SU-DHL-6 (cell line): ENCODE measurements around the gene FOXF1.

Experiments
- H2AFZ ChIP-seq: fragments of 200-600 bp; sonication (generic); 2 replicates; pipeline ENCODE4 v1.6.1; 2014; ENCODE audit warnings: low read depth, mild to moderate bottlenecking, moderate library complexity, mixed read lengths, antibody characterized with exemption, low read length; ENCODE audit not compliant: severe bottlenecking
- H3F3A ChIP-seq: fragments of 200-600 bp; shearing (Covaris generic); 2 replicates; pipeline ENCODE4 v1.6.0; 2016; ENCODE audit warnings: antibody characterized with exemption, mild to moderate bottlenecking; ENCODE audit not compliant: insufficient read depth
- H3K27ac ChIP-seq: fragments of 200-600 bp; sonication (generic); 2 replicates; pipeline ENCODE4 v1.5.1; 2016; ENCODE audit warnings: low read depth, mild to moderate bottlenecking, low read length, moderate library complexity, mixed read lengths
- H3K27me3 ChIP-seq: fragments of 200-600 bp; sonication (generic), shearing (Covaris generic); 2 replicates; pipeline ENCODE4 v1.6.0; 2014; ENCODE audit warnings: mild to moderate bottlenecking, low read length
- H3K36me3 ChIP-seq: fragments of 200-600 bp; sonication (generic); 2 replicates; pipeline ENCODE4 v1.6.1; 2014; ENCODE audit warnings: mild to moderate bottlenecking, low read length, mixed read lengths
- H3K4me2 ChIP-seq: fragments of 300-600, 200-600 bp; shearing (Covaris generic), sonication (generic); 2 replicates; pipeline ENCODE4 v1.6.0; 2014; ENCODE audit warnings: low read length, low read depth, mild to moderate bottlenecking; ENCODE audit not compliant: poor library complexity, severe bottlenecking
- H3K4me3 ChIP-seq: fragments of 200-600 bp; sonication (generic); 2 replicates; pipeline ENCODE4 v1.5.1; 2014; ENCODE audit warnings: antibody characterized with exemption, low read length, mild to moderate bottlenecking, mixed read lengths; ENCODE audit not compliant: insufficient read depth, poor library complexity, severe bottlenecking
- H3K79me2 ChIP-seq: fragments of 200-600 bp; sonication (generic); 2 replicates; pipeline ENCODE4 v1.6.1; 2014; ENCODE audit warnings: mild to moderate bottlenecking, low read length, moderate library complexity; ENCODE audit not compliant: insufficient read depth
- H3K9ac ChIP-seq: fragments of 200-600 bp; sonication (generic); 2 replicates; pipeline ENCODE4 v1.7.0; 2014; ENCODE audit warnings: mild to moderate bottlenecking, low read length
- H3K9me2 ChIP-seq: fragments of 200-600 bp; sonication (generic); replicated peaks from 2 replicates; pipeline ENCODE4 v1.6.1; 2014; ENCODE audit warnings: low read length; ENCODE audit not compliant: insufficient read depth
- H3K9me3 ChIP-seq: fragments of 200-600 bp; sonication (generic); 2 replicates; pipeline ENCODE4 v1.6.1; 2014; ENCODE audit warnings: low read length, mixed read lengths; ENCODE audit not compliant: insufficient read depth
- H4K20me1 ChIP-seq: fragments of 200-600 bp; sonication (generic); 2 replicates; pipeline ENCODE4 v1.6.1; 2014; ENCODE audit warnings: low read depth, mild to moderate bottlenecking, antibody characterized with exemption, low read length, moderate library complexity, mixed read lengths
- CTCF ChIP-seq: fragments of 200-600 bp; sonication (generic); IDR thresholded peaks from one replicate; pipeline ENCODE4 v1.5.1; 2017; ENCODE audit warnings: antibody characterized with exemption, mild to moderate bottlenecking, low read length, moderate library complexity; ENCODE audit not compliant: insufficient read depth, poor library complexity, severe bottlenecking
- EZH2phosphoT487 ChIP-seq: fragments of 200-600 bp; sonication (generic), shearing (Covaris generic); conservative IDR thresholded peaks from 2 replicates; pipeline ENCODE4 v1.6.1; 2018; ENCODE audit warnings: mild to moderate bottlenecking, antibody characterized with exemption, low read length, moderate library complexity, mixed read lengths

The FOXF1 gene

GRCh38 chr16:86514481-86515376 lies 4.4 kb downstream of the FOXF1 start:
- H3K36me3 ChIP-seq, result no peaks in the 10 kb centered on the region
- no peak overlapping the region for H3K9ac ChIP-seq
- H3K27me3 ChIP-seq, result no peaks in the 10 kb centered on the region
- H3K4me3 ChIP-seq, result no peak overlapping the region
- no peak overlapping the region for H2AFZ ChIP-seq
- no peak overlapping the region for H3K27ac ChIP-seq
- no peaks in the 10 kb centered on the region for H3K9me3 ChIP-seq
- H3K9me2 ChIP-seq, result no peaks in the 10 kb centered on the region
- no peaks in the 10 kb centered on the region for H4K20me1 ChIP-seq
- H3F3A ChIP-seq, result no peaks in the 10 kb centered on the region
- H3K4me2 ChIP-seq, result no peak overlapping the region
- no peaks in the 10 kb centered on the region for H3K79me2 ChIP-seq
- TF ChIP-seq CTCF (no peak), EZH2phosphoT487 (no peak)

- Histone ChIP-seq H3K9me2 (no peaks in the 10 kb centered on the region), H3K27me3 (no peaks in the 10 kb centered on the region), H2AFZ (no peak overlapping the region), H3K4me3 (no peak overlapping the region), H3K36me3 (no peaks in the 10 kb centered on the region), H3K9ac (no peak overlapping the region), H4K20me1 (no peaks in the 10 kb centered on the region), H3F3A (no peaks in the 10 kb centered on the region), H3K4me2 (no peak overlapping the region), H3K27ac (no peak overlapping the region), H3K79me2 (no peaks in the 10 kb centered on the region), H3K9me3 (no peaks in the 10 kb centered on the region)
- no peak for TF ChIP-seq EZH2phosphoT487
- no peak for TF ChIP-seq CTCF
Observed at GRCh38 chr16:86515413-86515776, 5.1 kb downstream of the FOXF1 start.

- Histone ChIP-seq H4K20me1 (no peaks in the 10 kb centered on the region), H3K36me3 (no peaks in the 10 kb centered on the region), H2AFZ (no peak overlapping the region), H3K27me3 (no peaks in the 10 kb centered on the region), H3K9me3 (no peaks in the 10 kb centered on the region), H3K4me2 (no peak overlapping the region), H3K9ac (no peak overlapping the region), H3K9me2 (no peaks in the 10 kb centered on the region), H3K79me2 (no peaks in the 10 kb centered on the region), H3F3A (no peaks in the 10 kb centered on the region), H3K27ac (no peak overlapping the region), H3K4me3 (no peak overlapping the region)
- no peak for TF ChIP-seq CTCF
- TF ChIP-seq EZH2phosphoT487, result no peak
Observed at GRCh38 chr16:86515777-86516622, 5.7 kb downstream of the FOXF1 start.
